GM21717 (cell line): ENCODE results near the gene SAG.
"Not testable (repeated sequence)": the region's sequence is repeated elsewhere in the genome, so short reads cannot be mapped to it uniquely, and the experiment has no call there.

Experiments
- ATAC-seq: cut with Tn5 transposase; IDR thresholded peaks from one replicate; pipeline ENCODE4 v1.9.1; 2021; ENCODE audit warnings: mild to moderate bottlenecking, moderate library complexity; ENCODE audit not compliant: unreplicated experiment

The SAG gene

DNA sequence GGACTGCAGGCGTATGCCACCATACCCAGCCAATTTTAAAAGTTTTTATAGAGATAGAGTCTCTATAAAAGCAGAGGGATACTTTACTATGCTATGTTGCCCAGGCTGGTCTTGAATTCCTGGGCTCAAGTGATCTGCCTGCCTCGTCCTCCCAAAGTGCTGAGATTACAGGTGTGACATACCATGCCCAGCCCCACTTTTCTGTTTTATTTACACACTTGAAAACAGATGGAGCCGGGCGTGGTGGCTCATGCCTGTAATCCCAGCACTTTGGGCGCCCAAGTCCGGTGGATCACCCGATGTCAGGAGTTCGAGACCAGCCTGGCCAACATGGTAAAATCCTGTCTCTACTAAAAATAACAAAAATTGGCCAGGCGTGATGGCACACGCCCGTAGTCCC is 67.2 kb downstream of the SAG start:
- not testable (repeated sequence) for ATAC-seq

DNA sequence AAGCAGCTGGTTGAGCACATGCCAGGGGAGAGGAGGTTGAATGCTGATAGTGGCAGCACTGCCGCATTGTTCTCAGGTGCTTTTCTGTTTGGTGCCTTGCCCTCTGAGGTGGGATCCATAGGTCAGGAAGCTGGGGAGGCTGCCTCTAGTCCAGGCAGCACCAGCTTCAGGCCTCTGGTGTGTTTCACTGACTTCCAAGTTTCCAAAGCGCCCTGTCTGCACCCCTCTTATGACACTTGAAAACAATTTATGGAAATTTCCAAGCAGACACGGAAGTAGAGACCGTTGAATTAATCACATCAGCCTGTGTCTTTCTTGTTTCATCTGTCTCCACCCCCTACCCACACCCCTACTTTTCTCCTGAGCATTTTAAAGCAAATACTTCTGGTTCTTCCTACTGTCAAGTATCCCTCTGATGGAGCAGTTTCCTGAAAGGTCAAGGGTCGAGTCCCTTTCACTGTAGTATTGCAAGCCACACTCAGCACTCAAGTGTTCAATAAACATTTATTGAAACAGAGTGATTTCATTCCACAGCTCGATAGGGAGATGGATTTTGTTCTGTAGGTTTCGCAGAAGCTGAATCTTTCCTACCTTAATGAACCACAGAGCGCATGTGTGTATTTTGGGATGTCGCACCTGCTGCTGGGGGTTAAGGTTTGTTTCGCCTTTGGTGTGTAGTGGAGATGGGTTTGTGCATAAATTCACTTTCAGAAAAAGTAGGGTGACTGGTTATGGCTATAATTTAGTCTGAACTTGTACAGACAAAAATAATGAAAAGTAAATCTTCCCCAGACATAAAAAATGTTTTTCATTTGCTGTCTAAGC is 68.1 kb downstream of the SAG start:
- ATAC-seq: no peak

DNA sequence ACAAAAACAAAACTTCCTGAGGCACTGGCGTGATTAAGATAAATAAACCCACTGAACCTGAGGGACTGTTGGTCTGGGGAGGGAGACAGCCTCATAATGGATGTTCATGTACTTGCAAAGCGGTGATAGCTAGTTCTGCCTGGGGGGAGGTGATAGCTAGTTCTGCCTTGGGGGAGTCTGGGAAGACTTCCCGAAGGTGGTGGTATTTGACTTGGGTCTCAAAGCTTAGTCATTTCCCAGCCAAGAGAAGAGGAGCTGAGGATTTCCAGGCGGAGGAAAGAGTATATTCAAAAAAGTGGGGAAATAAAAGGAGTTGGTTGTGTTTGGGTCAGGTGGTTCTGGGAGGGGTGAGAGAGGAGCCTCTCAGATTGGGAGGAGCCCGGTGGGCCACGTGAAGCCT is 71.4 kb downstream of the SAG start:
- no peak for ATAC-seq

DNA sequence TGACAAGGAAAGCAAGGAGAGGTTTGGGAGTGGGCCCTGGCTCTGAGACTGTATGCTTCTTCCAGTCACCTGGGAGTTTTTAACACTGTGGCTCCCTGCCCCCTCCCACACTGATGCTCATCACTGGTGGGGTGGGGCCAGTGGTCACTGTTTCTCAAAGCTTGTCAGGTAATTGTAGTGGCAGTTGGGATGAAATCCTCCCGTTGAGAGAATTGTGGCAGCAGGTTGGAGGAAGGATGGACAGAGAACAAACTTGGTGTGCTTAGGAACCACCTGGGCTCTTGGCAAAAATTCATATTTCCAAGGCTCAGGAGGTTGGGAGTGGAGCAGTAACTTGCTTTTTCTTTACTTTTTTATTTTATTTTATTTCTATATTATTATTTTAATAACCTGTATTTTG is 71.8 kb downstream of the SAG start:
- no peak for ATAC-seq

DNA sequence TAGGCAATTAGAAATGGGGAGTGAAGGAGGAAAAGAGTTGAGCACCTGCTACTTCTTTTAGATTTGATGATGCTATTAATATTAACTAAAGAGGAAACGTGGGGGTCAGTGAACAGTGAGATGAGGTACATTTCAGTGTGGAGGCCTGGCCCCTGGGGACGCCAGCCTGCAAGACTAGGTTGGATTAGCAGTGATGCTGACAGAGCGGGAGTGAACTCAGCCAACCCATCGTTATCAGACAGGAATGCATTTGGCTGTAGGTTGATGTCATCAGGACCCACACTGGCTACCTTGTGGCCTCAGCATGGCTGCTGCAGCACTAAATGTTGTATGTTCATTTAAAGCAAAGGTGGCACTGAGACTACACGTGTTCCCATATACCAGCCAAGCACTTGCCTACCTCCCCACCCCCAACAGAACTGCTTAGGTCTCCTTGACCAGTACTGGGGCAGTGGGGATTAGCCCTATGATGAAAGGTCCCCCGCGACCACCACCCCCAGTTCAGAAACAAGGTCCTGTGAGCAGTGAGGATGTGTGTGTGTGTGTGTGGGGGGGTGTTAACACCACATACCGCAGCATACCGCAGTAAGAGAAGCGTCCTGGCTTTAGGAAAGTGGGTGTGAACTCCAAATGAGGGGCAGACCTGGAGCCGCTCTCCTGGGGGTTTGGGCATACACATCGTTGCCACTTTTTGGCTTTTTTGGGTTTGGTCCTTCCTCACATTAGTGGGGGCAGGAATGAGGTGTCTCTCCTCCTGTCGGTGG is 72.7 kb downstream of the SAG start:
- ATAC-seq: no peak

DNA sequence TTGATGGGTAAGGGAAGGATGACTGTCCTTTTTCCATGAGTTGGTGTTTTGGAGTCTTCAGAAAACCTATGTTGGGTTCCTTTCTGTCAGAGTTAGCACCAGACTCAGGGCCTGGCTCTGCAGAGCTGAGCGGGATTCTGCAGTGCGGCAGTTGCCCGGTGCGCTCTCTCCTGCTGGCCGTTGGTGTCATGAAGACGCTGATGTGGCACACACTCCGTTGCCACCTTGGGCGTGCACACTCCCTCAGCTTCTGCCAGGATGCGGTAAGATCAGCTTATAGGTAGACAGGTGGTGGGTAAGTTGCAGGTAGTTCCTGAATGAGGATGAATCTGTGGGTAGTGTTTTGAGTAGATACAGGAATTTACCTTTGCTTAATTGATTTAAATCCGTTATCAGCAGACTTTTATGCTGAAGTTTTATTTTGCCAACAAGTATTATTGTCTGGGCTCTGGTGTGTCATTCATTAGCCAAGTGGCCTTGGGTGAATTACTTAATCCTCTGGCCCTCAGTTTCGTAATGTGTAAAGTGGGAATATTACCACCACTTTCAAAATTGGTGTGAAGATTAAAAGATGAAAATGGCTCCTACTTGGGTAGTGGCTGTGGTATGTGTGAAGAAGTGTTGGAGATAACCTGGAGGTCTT is 73.5 kb downstream of the SAG start:
- no peak for ATAC-seq

DNA sequence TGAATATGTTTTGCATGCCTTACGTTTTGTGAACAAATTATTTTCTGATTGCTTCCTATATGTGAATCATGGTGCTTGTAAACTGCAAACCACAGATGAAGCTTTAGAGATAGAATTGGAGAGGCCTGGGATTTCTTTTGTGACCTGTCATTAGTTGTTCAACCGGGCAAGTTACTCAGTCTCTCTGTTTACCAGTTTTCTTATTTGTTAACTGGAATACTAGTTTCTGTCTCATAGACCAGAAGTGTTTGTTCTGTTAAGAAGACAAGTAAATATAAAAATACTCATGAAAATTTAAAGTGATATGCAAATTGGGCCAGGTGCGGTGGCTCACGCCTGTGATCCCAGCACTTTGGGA is 74.0 kb downstream of the SAG start:
- ATAC-seq: no peak

DNA sequence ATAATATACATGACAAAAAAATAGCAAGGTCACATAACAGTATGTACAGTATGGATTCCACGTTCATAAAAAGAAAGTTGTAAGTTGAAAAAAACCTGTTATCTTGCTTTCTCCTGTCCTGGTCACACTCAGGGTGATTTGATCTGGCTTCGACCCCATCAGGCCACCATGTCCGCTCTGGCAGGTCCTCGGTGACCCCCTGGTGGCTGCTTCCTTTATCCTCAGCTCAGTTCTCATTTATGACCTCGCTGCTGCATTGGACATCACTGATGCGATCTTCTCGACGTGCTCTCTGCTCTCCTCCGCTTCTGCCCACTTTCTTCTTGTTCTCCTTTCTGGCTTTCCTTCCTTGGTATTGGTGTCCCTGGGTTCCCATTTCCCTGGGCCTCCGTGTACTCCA is 76.4 kb downstream of the SAG start:
- ATAC-seq: no peak

DNA sequence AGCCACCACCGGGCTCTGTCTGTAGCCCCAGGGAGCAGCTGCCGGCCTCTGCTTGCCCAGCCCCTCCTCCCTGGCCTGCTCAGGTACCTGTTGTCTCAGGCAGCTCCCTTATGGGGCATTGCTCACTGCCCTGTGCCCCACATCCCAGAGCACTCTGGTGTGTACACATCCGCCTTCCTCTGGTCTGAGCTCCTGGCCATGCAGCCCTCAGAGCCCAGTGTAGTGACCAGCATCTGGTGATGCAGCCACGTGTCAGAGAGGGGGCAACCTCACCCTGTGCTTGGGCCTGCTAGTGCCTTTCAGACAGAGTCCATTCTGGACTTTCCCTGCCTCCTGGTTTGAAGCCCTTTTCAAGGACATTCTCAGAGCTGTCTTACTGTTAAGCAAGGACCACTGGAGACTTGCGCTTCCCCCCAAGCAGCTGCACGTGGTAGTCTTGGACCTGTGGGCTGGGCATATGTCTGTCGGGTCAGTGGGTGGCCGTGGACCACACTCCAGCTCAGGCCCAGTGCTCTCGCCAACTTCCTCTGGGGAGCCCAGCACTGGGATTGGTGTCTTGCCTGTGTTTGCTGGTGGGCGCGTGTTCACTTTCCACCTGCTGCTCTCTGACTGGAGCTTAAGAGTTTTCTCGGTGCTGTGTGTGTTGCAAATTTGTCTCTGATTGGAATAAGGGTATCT is 77.3 kb downstream of the SAG start:
- peak; percentile 25 for ATAC-seq

DNA sequence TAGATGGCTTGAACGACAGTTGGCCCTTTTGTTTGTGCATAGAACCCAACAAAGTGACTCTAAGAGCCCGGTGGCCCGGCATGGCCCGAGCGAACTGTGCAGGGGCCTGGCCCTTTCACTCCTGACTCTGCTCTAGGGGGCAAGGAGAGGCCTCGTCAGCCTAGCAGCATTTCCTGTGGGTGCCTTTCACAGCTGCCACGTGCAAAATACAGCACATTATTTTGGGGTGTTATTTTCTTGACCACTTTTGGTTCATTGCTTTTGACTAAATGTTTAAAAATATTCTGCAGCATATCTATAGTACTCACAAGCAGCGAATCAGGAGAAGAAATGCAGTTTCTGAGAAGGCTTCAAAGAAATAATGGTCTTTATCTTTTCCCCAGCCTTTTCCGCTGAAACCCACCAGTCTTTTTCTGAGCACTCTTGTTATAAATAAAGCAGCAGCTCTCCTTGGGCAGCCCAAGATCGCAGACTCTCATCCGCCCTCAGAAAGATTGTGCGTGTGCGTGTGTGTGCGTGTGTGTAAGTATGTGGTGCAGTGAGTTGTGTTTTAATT is 78.0 kb downstream of the SAG start:
- ATAC-seq: peak; percentile 76

DNA sequence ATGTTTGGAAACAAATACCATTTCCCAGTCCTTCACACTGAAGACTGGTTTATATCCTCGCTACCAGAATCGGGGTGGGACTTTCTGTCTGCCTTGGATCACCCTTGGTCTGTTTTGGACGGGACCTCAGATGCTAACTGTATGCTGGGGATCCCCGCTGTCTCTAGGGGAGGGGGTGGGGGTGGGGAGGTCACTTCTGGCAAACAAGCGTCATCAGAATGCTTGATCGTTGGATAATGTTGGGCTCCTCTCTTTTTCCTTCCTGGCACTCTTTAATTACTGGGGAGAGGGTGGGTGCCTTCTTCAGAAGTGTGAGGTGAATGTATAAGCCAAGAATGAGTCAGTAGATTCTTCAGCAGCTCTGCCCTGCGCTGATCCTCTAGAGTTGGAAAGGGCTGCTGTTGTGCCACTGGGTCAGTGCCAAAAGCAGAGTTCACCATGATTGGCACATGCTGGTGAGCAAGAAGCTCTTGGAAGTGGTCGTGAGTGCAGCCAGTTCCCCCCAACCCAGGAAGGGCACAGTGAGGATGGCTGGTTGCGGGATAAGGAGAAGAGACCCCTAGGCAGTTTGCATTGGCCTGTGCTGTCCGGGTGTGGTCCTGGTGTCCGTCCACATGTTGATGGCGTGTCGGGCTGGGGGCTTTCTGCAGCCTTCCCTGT is 78.9 kb downstream of the SAG start:
- ATAC-seq: no peak

DNA sequence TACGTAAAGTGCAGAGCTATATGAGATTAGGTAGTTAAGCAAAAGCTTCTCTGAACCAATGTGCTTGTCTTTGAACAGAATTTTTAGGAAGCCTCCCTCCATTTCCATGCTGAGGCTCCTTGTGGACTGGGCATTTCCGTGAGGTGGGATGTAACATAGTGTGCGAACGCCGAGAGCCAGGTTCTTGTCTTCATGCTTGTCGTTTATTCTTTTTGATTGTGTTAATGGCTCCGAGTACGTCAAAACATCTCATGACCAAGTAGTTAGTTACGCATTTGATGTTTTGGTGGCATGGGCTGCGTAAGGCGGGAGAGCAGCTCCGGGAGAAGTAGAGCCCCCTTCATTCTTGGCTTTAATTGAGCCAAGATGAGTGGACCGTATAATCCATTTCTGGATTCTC is 79.6 kb downstream of the SAG start:
- ATAC-seq: no peak

DNA sequence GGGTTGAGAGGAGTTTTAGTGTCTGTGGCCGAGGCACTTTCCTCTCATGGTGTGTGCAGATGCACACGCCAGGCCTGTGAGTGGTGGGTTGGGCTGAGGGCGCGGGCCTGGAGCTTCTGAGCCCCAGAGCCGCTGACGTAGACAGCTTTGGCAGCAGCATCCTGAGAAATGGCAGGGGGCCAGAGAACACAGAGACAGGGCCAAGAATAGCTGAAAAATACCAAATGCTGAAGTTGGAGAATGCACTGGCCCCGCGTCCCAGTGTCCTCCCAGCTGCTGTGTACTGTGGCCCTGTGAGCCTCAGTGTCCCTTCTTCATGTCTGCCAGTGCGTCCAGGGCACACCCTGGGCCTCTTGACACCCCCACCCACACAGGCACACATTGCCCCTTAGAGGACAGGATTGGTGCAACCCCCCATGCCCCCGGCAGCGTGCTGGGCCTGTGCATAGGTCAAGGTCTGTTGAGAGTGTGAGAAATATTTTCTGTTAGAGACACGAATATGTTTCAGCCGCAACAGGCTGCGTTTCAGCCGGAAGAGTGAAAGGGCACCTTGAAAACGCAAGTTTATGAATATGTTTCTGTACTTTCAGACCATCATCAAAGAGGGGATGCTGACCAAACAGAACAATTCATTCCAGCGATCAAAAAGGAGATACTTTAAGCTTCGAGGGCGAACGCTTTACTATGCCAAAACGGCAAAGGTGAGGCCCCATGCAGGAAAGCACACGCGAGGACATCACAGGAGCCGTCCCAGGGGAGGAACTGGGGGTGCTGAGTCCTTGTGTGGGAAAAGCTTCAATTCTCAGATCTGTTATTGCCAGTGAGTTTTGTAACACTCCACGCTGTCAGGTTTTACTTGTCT is 80.3 kb downstream of the SAG start:
- ATAC-seq: no peak

DNA sequence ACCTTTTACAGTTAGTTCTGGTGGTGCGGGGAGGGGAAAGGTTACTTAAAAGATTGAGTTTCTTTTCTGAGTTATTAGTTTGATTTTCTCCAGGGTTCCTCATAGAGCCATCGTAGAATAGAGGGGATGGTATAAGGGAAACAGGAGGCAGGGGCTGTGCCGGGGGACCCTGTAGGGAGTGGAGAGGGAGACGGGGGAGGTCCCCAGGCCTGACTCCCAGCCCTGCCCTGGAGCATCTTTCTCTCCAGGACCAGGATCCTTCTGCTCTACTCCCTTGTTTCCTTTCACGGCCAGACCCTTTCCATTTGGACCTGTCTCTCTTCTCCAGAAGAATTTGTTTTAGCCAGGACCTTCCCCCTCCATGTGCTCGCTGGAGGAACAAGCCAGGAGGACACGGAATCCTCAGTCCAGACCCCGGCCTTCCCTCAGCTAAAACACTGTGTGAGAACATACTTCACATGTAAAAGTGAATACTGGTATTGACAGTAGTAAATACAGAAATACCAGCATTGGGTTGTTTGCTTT is 82.0 kb downstream of the SAG start:
- no peak for ATAC-seq

DNA sequence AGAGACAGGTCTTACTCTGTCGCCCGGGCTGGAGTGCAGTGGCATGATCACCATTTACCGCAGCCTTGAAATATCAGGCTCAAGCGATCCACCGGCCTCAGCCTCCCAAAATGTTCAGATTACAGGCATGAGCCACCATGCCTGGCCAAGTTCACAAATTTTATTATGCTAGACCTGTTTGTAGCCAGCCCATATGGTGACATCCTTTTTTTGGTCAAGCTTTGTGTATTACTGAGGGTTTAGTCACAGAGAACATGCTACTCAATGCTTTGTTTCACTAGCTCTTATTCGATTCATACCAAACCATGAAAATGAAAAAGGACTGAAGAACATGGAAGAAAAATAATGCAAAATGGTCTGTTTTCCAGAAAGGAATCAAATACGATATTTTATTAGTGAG is 88.1 kb downstream of the SAG start:
- no peak for ATAC-seq
